Epidermal melanocyte (primary cell): ENCODE data around the gene UBE4B.
A peak's percentile ranks its signal among the peaks of the same experiment; 100 is the strongest.
"Not testable (repeated sequence)": the region's sequence is repeated elsewhere in the genome, so short reads cannot be mapped to it uniquely, and the experiment has no call there.

ENCODE experiments used
- DNase-seq: peaks from one replicate; pipeline ENCODE4 v3.0.0; 2011; ENCODE audit warnings: low spot score; ENCODE audit not compliant: insufficient read length

UBE4B gene

GRCh38 chr1:10070206-10070605, 37.4 kb downstream of the UBE4B start:
- no peak for DNase-seq

GRCh38 chr1:10071640-10072039, 38.9 kb downstream of the UBE4B start:
- no peak for DNase-seq

DNA sequence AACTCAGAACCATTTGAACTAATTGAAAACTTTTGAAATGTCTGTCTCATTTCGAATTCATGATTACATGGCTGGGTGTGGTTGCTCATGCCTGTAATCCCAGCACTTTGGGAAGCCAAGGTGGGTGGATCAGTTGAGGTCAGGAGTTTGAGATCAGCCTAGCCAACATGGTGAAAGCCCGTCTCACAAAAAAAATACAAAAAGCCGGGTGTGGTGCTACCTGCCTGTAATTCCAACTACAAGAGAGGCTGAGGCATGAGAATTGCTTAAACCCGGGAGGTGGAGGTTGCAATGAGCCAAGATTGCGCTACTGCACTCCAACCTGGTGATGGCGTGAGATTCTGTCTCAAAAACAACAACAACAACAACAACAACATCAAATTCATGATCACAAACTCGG, 40.6 kb downstream of the UBE4B start:
- not testable (repeated sequence) for DNase-seq

DNA sequence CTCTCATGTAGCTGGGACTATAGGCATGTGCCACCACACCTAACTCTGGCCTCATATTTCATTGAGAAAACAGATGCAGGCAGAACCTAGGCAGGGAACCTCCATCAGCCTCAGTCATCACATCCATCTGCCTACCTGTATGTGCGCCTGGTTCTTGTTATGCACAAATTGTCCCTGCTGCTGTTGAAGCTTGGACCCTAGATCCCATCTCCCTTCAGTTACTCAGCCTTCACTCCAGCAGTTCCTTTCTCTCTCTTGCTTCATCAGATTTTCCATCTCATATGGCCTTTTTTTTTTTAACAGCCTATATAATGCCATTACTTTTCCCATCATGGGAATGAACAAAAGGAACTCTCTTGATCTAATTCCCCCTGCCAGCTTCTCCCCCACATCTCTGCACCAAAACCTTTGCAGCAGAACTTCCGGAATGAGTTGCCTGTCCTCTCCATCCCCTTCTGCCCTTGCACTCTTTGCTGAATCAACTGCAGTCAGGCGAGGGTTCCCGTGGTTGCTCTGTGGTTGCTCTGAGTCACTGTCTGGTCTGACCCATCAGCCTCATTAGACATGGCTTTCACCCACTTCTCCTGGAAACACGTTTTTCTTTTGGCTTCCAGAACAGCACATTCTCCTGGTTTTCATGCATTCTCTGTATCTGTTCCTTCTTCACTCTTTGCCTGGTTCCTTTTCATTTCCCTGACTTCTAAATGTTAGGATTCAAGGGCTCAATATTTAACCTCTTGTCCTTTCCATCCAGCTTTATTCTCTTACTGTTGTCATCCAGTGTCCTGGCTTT, 41.5 kb downstream of the UBE4B start:
- DNase-seq = peak; percentile 85

DNA sequence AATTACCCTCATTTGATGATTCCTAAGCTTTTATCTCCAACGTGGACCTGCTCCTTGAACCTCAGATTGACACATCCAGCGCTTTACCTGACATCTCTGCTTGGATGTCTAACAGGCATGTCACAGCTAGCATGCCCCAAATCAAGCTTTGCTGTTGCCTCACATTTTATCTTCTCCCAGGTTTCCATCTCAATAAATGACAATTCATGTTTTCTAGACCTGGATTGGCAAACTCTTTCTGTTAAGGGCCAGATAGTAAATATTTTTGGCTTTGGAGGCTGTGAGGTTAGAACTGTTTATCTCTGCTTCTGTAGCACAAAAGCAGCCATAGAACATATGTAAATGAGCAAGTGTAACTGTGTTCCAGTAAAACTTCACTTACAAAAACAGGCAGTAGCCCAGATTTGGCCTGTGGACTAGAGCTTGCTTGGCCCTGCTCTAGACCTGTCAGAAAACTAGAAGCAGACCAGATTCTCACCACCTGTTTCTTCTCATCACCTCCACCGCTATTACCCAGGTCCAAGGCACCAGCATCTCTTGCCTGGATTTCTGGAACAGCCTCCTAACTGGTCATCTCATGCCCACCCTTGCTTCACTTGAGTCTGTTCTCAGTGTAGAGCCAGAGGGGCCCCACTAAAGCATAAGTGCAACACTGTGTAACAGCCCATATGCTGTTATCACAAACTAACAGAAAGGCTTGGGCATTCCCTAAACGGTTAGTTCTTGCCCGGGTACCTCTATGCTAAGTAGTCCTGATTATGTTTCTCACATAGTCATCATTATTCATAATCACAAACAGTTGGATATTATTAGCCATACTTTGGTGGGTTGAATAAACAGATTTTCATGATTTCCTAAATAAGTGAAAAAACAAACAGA, 42.3 kb downstream of the UBE4B start:
- no peak for DNase-seq

- no peak for DNase-seq
Measured at GRCh38 chr1:10075732-10076131, 43.0 kb downstream of the UBE4B start.

GRCh38 chr1:10078494-10078893, 45.7 kb downstream of the UBE4B start:
- no peak for DNase-seq

GRCh38 chr1:10080523-10080922, 47.8 kb downstream of the UBE4B start:
- no peak for DNase-seq

DNA sequence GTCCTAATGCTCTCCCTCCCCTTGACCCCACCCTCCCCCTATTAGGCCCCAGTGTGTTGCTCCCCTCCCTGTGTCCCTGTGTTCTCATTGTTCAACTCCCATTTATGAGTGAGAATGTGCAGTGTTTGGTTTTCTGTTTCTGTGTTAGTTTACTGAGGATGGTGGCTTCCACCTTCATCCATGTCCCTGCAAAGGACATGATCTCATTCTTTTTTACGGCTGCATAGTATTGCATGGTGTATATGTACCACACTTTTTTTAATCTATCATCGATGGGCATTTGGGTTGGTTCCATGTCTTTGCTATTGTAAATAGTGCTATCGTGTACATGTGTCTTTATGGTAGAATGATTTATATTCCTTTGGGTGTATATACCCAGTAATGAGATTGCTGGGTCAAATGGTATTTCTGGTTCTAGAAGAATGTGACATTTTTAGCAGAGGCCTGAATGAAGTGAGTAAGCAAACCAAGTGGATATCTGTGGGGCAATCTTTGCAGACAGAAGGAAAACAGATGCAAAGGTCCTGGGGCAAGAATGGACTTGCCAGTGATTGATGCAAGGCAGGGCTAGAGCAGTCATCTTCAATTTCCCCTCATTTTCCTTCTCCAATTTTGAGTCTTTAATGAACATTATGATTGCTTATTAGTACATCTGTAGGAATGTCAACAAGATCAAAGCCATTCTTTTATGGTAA, 50.2 kb downstream of the UBE4B start:
- no peak for DNase-seq

DNA sequence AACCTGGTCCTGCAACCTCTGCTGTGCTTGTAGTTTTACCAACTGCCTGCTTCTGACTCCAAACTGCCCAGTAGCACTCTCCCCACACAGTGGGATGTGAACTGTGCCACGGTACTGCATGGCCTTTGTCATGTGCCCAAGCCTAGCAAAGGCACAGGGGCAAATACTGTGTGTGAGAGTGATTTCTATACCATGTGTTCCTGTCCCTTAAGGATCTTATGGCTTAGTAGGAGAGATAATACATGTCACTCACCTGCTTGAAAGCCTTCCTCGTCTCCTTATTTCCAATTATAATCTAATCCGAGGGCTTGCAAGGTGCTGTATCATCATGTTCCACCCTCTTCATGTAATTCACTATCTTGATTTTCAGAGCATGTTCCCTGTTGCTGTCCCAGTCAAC, 51.3 kb downstream of the UBE4B start:
- no peak for DNase-seq

DNA sequence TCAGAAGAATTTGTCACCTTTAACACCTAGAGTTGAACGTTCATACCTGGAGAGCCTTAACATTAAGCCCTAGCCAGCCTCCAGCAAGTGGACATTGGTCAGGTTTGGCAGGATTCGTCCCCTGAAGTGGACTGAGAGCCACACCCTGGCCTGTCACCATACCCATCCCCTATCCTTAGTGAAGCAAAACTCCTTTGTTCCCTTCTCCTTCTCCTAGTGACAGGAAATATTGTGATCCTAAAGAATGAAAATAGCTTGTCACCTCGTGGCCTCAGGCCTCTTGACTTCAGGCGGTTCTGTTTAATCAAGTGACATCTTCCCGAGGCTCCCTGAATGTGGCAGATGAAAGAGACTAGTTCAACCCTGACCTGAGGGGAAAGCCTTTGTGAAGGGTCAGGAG, 52.3 kb downstream of the UBE4B start:
- no peak for DNase-seq

DNA sequence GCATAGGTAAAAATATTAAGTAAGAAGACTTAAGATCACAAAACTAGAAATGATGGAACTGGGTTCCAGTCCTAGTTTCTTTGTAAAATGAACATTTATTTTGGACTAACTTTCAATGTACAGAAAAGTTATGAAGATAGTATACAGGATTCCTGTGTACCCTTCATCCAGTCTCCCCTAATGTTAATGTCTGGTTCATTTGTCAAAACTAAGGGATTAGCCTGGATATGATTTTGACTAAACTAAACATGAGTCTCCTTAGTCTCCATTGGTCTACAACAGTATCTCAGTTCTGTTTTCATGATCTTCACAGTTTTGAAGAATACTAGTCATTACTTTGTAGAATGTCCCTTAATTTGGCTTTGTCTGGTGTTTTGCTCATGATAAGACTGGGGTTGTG, 54.5 kb downstream of the UBE4B start:
- no peak for DNase-seq

DNA sequence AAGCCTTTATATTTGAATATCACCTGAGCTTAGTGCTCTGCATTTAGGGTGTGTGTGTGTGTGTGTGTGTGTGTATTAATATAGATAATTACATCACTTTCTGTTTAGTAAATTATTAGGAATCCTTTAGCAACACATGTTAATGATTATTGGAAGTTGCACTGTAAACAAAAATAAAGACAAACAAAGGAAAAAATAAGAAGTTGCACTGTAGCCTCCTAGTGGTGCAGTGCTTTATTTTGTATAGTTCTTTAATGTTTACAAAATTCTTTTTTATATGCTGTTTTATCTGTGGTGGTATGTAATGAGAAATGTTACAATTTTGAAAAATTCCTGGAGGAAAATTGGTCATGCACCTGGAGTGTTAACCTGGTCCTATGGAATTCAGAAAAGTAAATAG, 69.2 kb downstream of the UBE4B start:
- DNase-seq = no peak

DNA sequence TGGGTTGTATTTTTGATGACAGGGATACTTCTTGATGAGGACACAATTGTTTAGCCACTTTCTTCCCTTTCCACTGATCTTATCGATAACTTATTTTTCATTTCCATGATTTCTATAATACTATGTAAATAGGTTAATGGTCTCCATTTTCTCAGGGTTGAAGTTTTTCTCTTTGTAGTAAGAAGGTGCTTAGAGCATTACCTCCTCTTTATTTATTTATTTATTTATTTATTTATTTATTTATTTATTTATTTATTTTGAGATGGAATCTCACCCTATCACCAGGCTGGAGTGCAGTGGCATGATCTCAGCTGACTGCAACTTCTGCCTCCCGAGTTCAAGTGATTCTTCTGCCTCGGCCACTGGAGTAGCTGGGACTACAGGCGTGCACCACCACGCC, 70.4 kb downstream of the UBE4B start:
- DNase-seq = no peak

- no peak for DNase-seq
Measured at GRCh38 chr1:10104834-10105233, 72.1 kb downstream of the UBE4B start.

DNA sequence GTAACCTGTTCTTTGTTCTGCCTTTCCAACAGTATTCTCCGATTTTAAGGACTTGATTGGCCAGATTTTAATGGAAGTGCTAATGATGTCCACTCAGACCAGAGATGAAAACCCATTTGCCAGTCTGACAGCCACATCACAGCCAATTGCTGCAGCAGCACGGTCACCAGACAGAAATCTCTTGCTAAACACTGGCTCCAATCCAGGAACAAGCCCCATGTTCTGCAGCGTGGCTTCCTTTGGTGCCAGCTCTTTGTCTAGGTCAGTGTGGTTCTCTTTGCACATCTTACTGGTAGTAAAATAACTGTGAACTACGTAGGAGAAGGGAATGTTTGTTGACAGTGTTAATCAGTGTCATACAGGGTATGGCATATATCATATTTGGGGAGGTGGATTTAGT, 72.7 kb downstream of the UBE4B start:
- no peak for DNase-seq

DNA sequence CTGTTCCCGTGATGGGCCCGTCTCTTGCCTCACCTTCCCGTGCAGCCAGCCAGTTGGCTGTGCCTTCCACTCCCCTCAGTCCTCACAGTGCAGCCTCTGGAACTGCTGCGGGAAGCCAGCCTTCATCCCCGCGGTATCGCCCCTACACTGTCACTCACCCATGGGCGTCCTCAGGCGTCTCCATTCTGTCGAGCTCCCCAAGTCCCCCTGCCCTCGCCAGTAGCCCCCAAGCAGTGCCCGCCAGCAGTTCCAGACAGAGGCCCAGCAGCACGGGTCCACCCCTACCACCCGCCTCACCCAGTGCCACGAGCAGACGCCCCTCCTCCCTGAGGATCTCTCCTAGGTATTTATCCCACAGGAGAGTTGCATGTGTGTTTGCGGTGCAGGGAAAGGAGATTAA, 73.5 kb downstream of the UBE4B start:
- DNase-seq = no peak

GRCh38 chr1:10106756-10107475, 74.2 kb downstream of the UBE4B start:
- no peak for DNase-seq

DNA sequence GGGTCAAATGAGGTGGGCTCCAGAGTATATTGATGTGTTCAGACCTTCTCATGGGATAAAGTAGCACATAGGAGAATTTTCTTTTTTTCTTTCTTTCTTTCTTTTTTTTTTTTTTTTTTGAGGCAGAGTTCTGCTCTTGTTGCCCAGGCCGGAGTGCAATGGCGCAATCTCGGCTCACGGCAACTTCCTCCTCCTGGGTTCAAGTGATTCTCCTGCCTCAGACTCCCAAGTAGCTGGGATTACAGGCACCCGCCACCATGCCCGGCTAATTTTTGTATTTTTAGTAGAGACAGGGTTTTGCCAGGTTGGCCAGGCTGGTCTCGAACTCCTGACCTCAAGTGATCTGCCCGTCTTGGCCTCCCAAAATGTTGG, 74.7 kb downstream of the UBE4B start:
- not testable (repeated sequence) for DNase-seq

DNA sequence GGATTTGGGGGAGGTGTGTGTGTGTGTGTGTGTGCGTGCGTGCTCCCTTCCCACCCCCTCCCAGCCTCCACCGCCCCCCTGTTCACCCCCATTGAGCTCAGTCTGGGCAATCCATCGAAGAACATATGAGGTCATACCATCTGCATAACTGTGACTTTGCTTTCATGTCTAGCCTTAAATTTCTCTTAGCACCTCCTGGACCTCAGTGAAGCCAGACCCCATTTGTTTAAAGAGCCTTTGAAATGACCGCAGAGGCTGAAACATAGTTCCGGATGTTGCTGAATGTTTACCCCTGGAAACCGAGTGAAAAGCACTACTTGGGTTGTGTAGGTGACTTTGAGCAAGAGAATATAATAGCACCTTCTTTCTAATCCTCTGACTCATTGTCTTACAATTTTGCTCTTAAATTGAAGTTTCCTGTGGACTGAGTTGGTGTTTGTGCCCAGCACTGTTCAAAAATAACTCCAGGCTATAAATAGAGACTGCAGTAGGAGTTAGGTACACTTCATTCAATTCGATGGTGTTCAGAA, 75.4 kb downstream of the UBE4B start:
- DNase-seq = no peak
